MCF 10A (cell line): ENCODE measurements around the gene PLET1. TPM values are rescaled to one million over a fixed set of nuclear protein-coding genes. Genes with fewer than 3 reads are reported as not detected.
A peak's percentile ranks its signal among the peaks of the same experiment; 100 is the strongest.

Source experiments
- BruUV-seq: library from RNA; stranded (reverse); fragments of 400-500 nt; replicated peaks from 2 replicates; lab custom pipeline; 2021; lab: Mats Ljungman, UMichigan
- CTCF ChIA-PET: fragments of 300-600 bp; sonication (Branson Sonifier 250); formaldehyde crosslinking; extraction: SDS; loops from one replicate; lab custom pipeline; 2021; ENCODE audit warnings: antibody characterized with exemption, inconsistent platforms; lab: Yijun Ruan, JAX
- POLR2A ChIA-PET: fragments of 300-600, 350-650 bp; sonication (Branson Sonifier 250); formaldehyde crosslinking; extraction: SDS; loops from one replicate; lab custom pipeline; 2020; ENCODE audit warnings: antibody characterized with exemption, inconsistent platforms; lab: Yijun Ruan, JAX
- DNase-seq: peaks from one replicate; pipeline ENCODE4 v3.0.0-alpha.2; 2018; ENCODE audit not compliant: unreplicated experiment
- H3K27ac Mint-ChIP-seq: one replicate; pipeline ENCODE4 v1.8.0; 2022; ENCODE audit warnings: mild to moderate bottlenecking, low read depth, mixed read lengths; ENCODE audit not compliant: unreplicated experiment
- H3K27me3 Mint-ChIP-seq: one replicate; pipeline ENCODE4 v1.8.0; 2022; ENCODE audit warnings: mixed read lengths; ENCODE audit not compliant: insufficient read depth, unreplicated experiment
- H3K36me3 Mint-ChIP-seq: one replicate; pipeline ENCODE4 v1.8.0; 2022; ENCODE audit warnings: mild to moderate bottlenecking, moderate library complexity, mixed read lengths; ENCODE audit not compliant: insufficient read depth, unreplicated experiment
- H3K4me1 Mint-ChIP-seq: one replicate; pipeline ENCODE4 v1.8.0; 2022; ENCODE audit warnings: mixed read lengths; ENCODE audit not compliant: insufficient read depth, unreplicated experiment
- H3K4me3 Mint-ChIP-seq: one replicate; pipeline ENCODE4 v1.8.0; 2022; ENCODE audit warnings: mild to moderate bottlenecking, moderate library complexity, mixed read lengths; ENCODE audit not compliant: unreplicated experiment
- H3K9me3 Mint-ChIP-seq: one replicate; pipeline ENCODE4 v1.8.0; 2022; ENCODE audit warnings: mixed read lengths; ENCODE audit not compliant: unreplicated experiment
- intact Hi-C: fragments of 100-400 bp; cut with micrococcal nuclease; formaldehyde crosslinking; loops from 2 replicates; pipeline ENCODE4 v1.14.1; 2022
- total RNA-seq: library from RNA; stranded (reverse); gene quantifications from 2 replicates; pipeline ENCODE4 v1.2.3, GENCODE V29; 2022
- TF ChIP-seq, protein P1 (sequence below): fragments of 200-600 bp; IDR thresholded peaks from one replicate; pipeline ENCODE4 v1.8.0; 2022; ENCODE audit warnings: antibody characterized with exemption, mild to moderate bottlenecking; ENCODE audit not compliant: unreplicated experiment

Gene PLET1
- total RNA-seq, 1 experiment from 2014 or later, result not detected

- peaks cover 70% of the 10 kb centered on the region for H3K36me3 Mint-ChIP-seq
- no peak overlapping the region for H3K27ac Mint-ChIP-seq
- ChIA-PET POLR2A (interaction anchor here (0.7 kb wide), 1 partner anchor 878 kb away, joined by 4 read pairs; no protein-coding TSS in a partner anchor), CTCF (interaction anchor here (0.7 to 1.6 kb wide), 3 partner anchors 10 to 44 kb away, joined by 3 read pairs; partner anchors contain the start of gene PTS)
- no peaks in the 10 kb centered on the region for H3K9me3 Mint-ChIP-seq
- no peaks in the 10 kb centered on the region for H3K27me3 Mint-ChIP-seq
- no peak for DNase-seq
- intact Hi-C loops, result no loop called here
- BruUV-seq, result no TSS peak
- H3K4me1 Mint-ChIP-seq, result no peaks in the 10 kb centered on the region
- H3K4me3 Mint-ChIP-seq, result no peak overlapping the region
- TF ChIP-seq, protein P1, sequence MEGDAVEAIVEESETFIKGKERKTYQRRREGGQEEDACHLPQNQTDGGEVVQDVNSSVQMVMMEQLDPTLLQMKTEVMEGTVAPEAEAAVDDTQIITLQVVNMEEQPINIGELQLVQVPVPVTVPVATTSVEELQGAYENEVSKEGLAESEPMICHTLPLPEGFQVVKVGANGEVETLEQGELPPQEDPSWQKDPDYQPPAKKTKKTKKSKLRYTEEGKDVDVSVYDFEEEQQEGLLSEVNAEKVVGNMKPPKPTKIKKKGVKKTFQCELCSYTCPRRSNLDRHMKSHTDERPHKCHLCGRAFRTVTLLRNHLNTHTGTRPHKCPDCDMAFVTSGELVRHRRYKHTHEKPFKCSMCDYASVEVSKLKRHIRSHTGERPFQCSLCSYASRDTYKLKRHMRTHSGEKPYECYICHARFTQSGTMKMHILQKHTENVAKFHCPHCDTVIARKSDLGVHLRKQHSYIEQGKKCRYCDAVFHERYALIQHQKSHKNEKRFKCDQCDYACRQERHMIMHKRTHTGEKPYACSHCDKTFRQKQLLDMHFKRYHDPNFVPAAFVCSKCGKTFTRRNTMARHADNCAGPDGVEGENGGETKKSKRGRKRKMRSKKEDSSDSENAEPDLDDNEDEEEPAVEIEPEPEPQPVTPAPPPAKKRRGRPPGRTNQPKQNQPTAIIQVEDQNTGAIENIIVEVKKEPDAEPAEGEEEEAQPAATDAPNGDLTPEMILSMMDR, result no peak
Observed at GRCh38 chr11:112235750-112236390, 24.8 kb downstream of the PLET1 start.

DNA sequence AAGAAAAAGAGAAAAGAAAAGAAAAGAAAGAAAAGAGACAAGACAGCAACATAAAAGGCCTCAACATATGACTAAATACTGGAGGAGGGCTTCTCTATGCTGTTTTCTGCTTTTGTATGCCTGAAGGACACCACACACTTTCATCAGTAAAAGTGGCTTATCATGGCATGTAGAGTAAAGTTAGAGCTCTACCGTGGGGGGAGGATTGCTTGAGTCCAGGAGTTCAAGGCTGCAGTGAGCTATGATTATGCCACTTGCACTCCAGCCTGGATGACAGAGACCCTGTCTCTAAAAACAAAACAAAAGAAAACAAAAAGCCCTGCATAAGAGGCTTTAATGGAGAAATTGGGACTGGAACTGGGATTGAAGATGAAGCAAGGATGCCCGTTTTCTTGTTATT, 28.7 kb downstream of the PLET1 start:
- TF ChIP-seq, protein P1, result no peak
- POLR2A ChIA-PET, result interaction anchor here (0.8 to 1.2 kb wide), 3 partner anchors 8 to 145 kb away, joined by 3 to 4 read pairs (median 3); partner anchors contain the start of genes SDHD and TIMM8B
- no peak for DNase-seq
- H3K4me3 Mint-ChIP-seq, result no peak overlapping the region
- no peaks in the 10 kb centered on the region for H3K9me3 Mint-ChIP-seq
- no peak overlapping the region for H3K27ac Mint-ChIP-seq
- H3K4me1 Mint-ChIP-seq, result peaks cover 7% of the 10 kb centered on the region
- H3K36me3 Mint-ChIP-seq, result peaks cover 87% of the 10 kb centered on the region
- no peaks in the 10 kb centered on the region for H3K27me3 Mint-ChIP-seq
- intact Hi-C loops, result no loop called here
- no TSS peak for BruUV-seq
- CTCF ChIA-PET, result interaction anchor here (1.0 kb wide), 1 partner anchor 13 kb away, joined by 3 read pairs; no protein-coding TSS in a partner anchor

DNA sequence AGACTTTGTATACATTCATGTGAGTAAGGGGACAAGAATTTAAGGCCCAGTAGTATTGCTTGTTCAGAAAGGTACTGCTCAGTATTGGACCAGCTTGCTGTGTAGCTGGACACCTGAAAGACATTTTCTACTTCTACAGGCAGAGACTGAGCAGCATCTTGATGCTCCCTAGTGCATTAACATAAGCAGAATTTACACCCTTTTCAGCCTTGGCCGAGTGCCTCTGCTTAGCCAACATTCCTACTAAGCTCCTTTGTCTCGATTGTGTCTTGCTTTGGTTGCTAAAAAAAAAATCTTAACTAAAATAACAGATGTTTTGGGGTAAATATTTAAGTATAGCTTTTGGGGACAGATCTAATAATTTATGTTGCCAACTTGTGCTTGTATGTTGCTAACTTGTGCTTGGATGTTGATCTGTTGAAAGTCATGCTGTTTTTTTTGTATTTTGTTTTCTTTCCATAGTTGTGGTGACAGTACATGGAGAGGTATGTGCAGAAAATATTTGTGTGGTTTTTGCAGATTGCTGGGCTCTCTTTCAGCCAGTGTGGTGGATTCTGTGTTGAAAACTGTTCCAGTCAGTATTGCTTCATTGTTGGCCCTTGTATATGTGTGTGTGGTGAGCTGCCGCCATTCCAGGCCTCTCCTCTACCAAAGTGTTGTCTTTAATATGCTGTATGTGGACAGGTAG, 30.8 kb downstream of the PLET1 start:
- intact Hi-C loops, result loop anchor here (10.0 kb wide), 3 partner anchors 325 to 885 kb away; no protein-coding TSS in a partner anchor
- peaks cover 8% of the 10 kb centered on the region for H3K4me1 Mint-ChIP-seq
- DNase-seq, result no peak
- ChIA-PET POLR2A (interaction anchor here (0.6 kb wide), 1 partner anchor 50 kb away, joined by 3 read pairs; no protein-coding TSS in a partner anchor), CTCF (interaction anchor here (0.6 to 2.6 kb wide), 3 partner anchors 10 to 52 kb away, joined by 3 to 18 read pairs (median 3); no protein-coding TSS in a partner anchor)
- H3K4me3 Mint-ChIP-seq, result no peak overlapping the region
- H3K9me3 Mint-ChIP-seq, result no peaks in the 10 kb centered on the region
- peak overlapping the region; percentile 16 for H3K27ac Mint-ChIP-seq
- no peaks in the 10 kb centered on the region for H3K27me3 Mint-ChIP-seq
- BruUV-seq, result no TSS peak
- H3K36me3 Mint-ChIP-seq, result peaks cover 74% of the 10 kb centered on the region
- TF ChIP-seq, protein P1, result no peak

- ChIA-PET POLR2A (interaction anchor here (0.6 to 1.3 kb wide), 2 partner anchors 50 to 62 kb away, joined by 3 read pairs; partner anchors contain the start of gene TEX12), CTCF (interaction anchor here (0.6 to 2.6 kb wide), 3 partner anchors 10 to 53 kb away, joined by 3 to 18 read pairs (median 3); no protein-coding TSS in a partner anchor)
- intact Hi-C loops, result loop anchor here (10.0 kb wide), 3 partner anchors 326 to 886 kb away; no protein-coding TSS in a partner anchor
- Mint-ChIP-seq H3K27ac (no peak overlapping the region), H3K4me3 (no peak overlapping the region), H3K36me3 (peaks cover 68% of the 10 kb centered on the region), H3K4me1 (peaks cover 8% of the 10 kb centered on the region), H3K9me3 (no peaks in the 10 kb centered on the region), H3K27me3 (no peaks in the 10 kb centered on the region)
- no peak for DNase-seq
- TF ChIP-seq, protein P1, result no peak
- no TSS peak for BruUV-seq
Observed at GRCh38 chr11:112229159-112229558, 31.5 kb downstream of the PLET1 start.
